GM12878 (cell line): Measurements from ENCODE around the gene DNTT. TPM values are rescaled to one million over a fixed set of nuclear protein-coding genes. Genes with fewer than 3 reads are reported as not detected.

Experiments used
- ATAC-seq: fragments of 200-7000 bp; cut with Tn5 transposase; 3 replicates; pipeline ENCODE4 v1.9.1; 2020; ENCODE audit warnings: mild to moderate bottlenecking, moderate library complexity
- BruUV-seq: library from RNA; stranded (reverse); fragments of 400-500 nt; replicated peaks from 2 replicates; lab custom pipeline; 2021; lab: Mats Ljungman, UMichigan
- CTCF ChIA-PET: fragments of 300-600 bp; sonication (Branson Sonifier 250); formaldehyde crosslinking; extraction: SDS; loops from one replicate; lab custom pipeline; 2021; ENCODE audit warnings: inconsistent platforms; lab: Yijun Ruan, JAX
- POLR2A ChIA-PET: fragments of 350-600 bp; formaldehyde crosslinking; extraction: SDS; loops from one replicate; lab custom pipeline; 2021; ENCODE audit warnings: inconsistent platforms; lab: Charles Lee
- RAD21 ChIA-PET: fragments of 300-600 bp; sonication (Branson Sonifier 250); formaldehyde crosslinking; loops from one replicate; lab custom pipeline; 2023; ENCODE audit warnings: antibody characterized with exemption; ENCODE audit not compliant: unreplicated experiment; lab: Charles Lee
- SMC1A ChIA-PET: fragments of 300-600 bp; sonication (Branson Sonifier 250); formaldehyde crosslinking; loops from one replicate; lab custom pipeline; 2023; ENCODE audit not compliant: unreplicated experiment, uncharacterized antibody; lab: Charles Lee
- DNase-seq: peaks from one replicate; pipeline ENCODE4 v3.0.0-alpha.2; 2011; ENCODE audit warnings: low read depth, low spot score
- FAIRE-seq: peaks from 3 replicates; lab custom pipeline; 2011; peaks lifted over from hg19 to GRCh38; lab: Jason Lieb, UNC
- H2AFZ ChIP-seq: 2 replicates; pipeline ENCODE4 v1.6.0; 2011; ENCODE audit warnings: low read depth, low read length, control low read depth; ENCODE audit not compliant: control insufficient read depth
- H3K27ac ChIP-seq: 2 replicates; pipeline ENCODE4 v1.5.1; 2011; ENCODE audit warnings: control low read depth; ENCODE audit not compliant: control insufficient read depth, insufficient read depth
- H3K27me3 ChIP-seq, 2 experiments: replicated peaks in 1 of 2; 2 replicates each; pipeline versions ENCODE4 v1.6.0 to v1.6.1; 2011; ENCODE audit warnings: low read length in 1 of 2; ENCODE audit not compliant: control insufficient read depth in 2 of 2, insufficient read depth in 2 of 2
- H3K36me3 ChIP-seq, 2 experiments: 2 replicates each; pipeline ENCODE4 v1.5.1; 2011; ENCODE audit warnings: low read length in 1 of 2; ENCODE audit not compliant: control insufficient read depth in 2 of 2, insufficient read depth in 2 of 2
- H3K4me1 ChIP-seq: 2 replicates; pipeline ENCODE4 v1.6.1; 2011; ENCODE audit warnings: mild to moderate bottlenecking, low read length, moderate library complexity, mixed read lengths; ENCODE audit not compliant: control insufficient read depth, insufficient read depth
- H3K4me2 ChIP-seq: 2 replicates; pipeline ENCODE4 v1.6.0; 2011; ENCODE audit warnings: control low read depth; ENCODE audit not compliant: control insufficient read depth, insufficient read depth
- H3K4me3 ChIP-seq: fragments of 200-600 bp; sonication (generic); 2 replicates; pipeline ENCODE4 v1.5.1; 2016
- H3K79me2 ChIP-seq: 2 replicates; pipeline ENCODE4 v1.6.0; 2011; ENCODE audit warnings: low read length; ENCODE audit not compliant: control insufficient read depth, insufficient read depth
- H3K9ac ChIP-seq: 2 replicates; pipeline ENCODE4 v1.8.0; 2011; ENCODE audit warnings: low read length, control low read depth, mixed read lengths; ENCODE audit not compliant: control insufficient read depth, insufficient read depth
- H3K9me3 ChIP-seq: replicated peaks from 3 replicates; pipeline ENCODE4 v1.5.1; 2011; ENCODE audit warnings: mild to moderate bottlenecking, low read length; ENCODE audit not compliant: control insufficient read depth, insufficient read depth
- H4K20me1 ChIP-seq: 2 replicates; pipeline ENCODE4 v1.6.0; 2011; ENCODE audit not compliant: control insufficient read depth, insufficient read depth
- ATF7 ChIP-seq: fragments of 450-650 bp; IDR thresholded peaks from 2 replicates; pipeline ENCODE4 v1.6.1; 2016; ENCODE audit warnings: low read depth, mild to moderate bottlenecking
- EP300 ChIP-seq, 2 experiments: fragments of 150-350 bp in 1 of 2; IDR thresholded peaks; 2 replicates each; pipeline ENCODE4 v1.6.1; 2011 to 2012; ENCODE audit warnings: low read depth in 2 of 2, low read length in 2 of 2, borderline replicate concordance in 1 of 2, improper control_type of control experiment in 1 of 2, inconsistent platforms in 1 of 2; ENCODE audit not compliant: control insufficient read depth in 1 of 2
- FOXK2 ChIP-seq: fragments of 450-650 bp; IDR thresholded peaks from 2 replicates; pipeline ENCODE4 v1.6.1; 2017; ENCODE audit warnings: mild to moderate bottlenecking, moderate library complexity
- HDAC6 ChIP-seq: fragments of 200-600 bp; sonication (generic); IDR thresholded peaks from one replicate; pipeline ENCODE4 v1.8.0; 2017; ENCODE audit warnings: antibody characterized with exemption; ENCODE audit not compliant: unreplicated experiment
- LARP7 ChIP-seq: fragments of 450-650 bp; IDR thresholded peaks from 2 replicates; pipeline ENCODE4 v1.6.1; 2017; ENCODE audit warnings: mild to moderate bottlenecking
- POLR2AphosphoS5 ChIP-seq: IDR thresholded peaks from 2 replicates; pipeline ENCODE4 v1.6.1; 2011; ENCODE audit warnings: mild to moderate bottlenecking, low read length, inconsistent platforms
- WGBS: methylation state at CpG from one replicate; pipeline ENCODE4 v1.1.6; 2016; ENCODE audit warnings: low lambda C conversion rate; ENCODE audit not compliant: insufficient replicate concordance, insufficient coverage; ENCODE audit errors: missing lambda C conversion rate; 5-methylcytosine and 5-hydroxymethylcytosine counted together
- in situ Hi-C: fragments of 300-500 bp; cut with MboI; formaldehyde crosslinking; loops from 9 replicates; pipeline ENCODE4 v1.14.3; 2018; ENCODE audit warnings: mixed read lengths
- intact Hi-C: fragments of 100-400 bp; cut with micrococcal nuclease; formaldehyde crosslinking; loops from one replicate; pipeline ENCODE4 v1.14.2; 2022; ENCODE audit not compliant: unreplicated experiment
- polyA plus RNA-seq, 11 experiments: library from polyadenylated mRNA; depleted of rRNA in 4 of 11; unstranded in 6 of 11; stranded (reverse) in 5 of 11; fragments of >200 nt; fragmentation: Nextera tagmentation in 4 of 11; fragmentation: Illumina TruSeq in 1 of 11; extraction: Ambion mirVana in 4 of 11; extraction: Trizol in 1 of 11; gene quantifications; 1 replicate in 1 of 11; 2 replicates in 10 of 11; pipeline versions ENCODE4 v1.2.1 to v1.2.3, GENCODE V29; 2011 to 2016; ENCODE audit warnings: inconsistent platforms in 2 of 11, missing spikeins in 2 of 11, low read depth in 1 of 11
- total RNA-seq, 4 experiments: library from RNA; depleted of rRNA in 3 of 4; stranded (reverse); fragments of >200 nt in 3 of 4; fragmentation: Illumina TruSeq in 1 of 4; extraction: Trizol in 1 of 4; gene quantifications; 2 replicates each; pipeline versions ENCODE4 v1.2.1 to v1.2.3, GENCODE V29; 2013 to 2021

The DNTT gene
- total and polyA plus RNA-seq, 10 of the 15 experiments (the other 5 are each of a cell fraction or from before 2014, with no cell fraction given), result 0.06 to 0.13 (median 0.09) TPM; not detected in 5

GRCh38 chr10:96266118-96266770, 38.0 kb upstream of the DNTT start:
- ChIA-PET RAD21 (interaction anchor here (1.2 to 19.3 kb wide), 7 partner anchors 16 to 36 kb away, joined by 4 to 362 read pairs (median 69); no protein-coding TSS in a partner anchor), POLR2A (interaction anchor here (1.0 to 3.8 kb wide), 8 partner anchors 14 to 37 kb away, joined by 5 to 26 read pairs (median 12); no protein-coding TSS in a partner anchor), CTCF (interaction anchor here (0.9 to 15.0 kb wide), 7 partner anchors 10 to 471 kb away, joined by 3 to 219 read pairs (median 9); no protein-coding TSS in a partner anchor), SMC1A (interaction anchor here (0.5 to 12.9 kb wide), 11 partner anchors 13 to 58 kb away, joined by 3 to 305 read pairs (median 15); no protein-coding TSS in a partner anchor)
- peak overlapping the region; percentile 93 for H3K9ac ChIP-seq
- no peak overlapping the region for H2AFZ ChIP-seq
- H3K4me3 ChIP-seq, result peak overlapping the region; percentile 89
- BruUV-seq, result no TSS peak
- H3K36me3 ChIP-seq, result peaks cover 5 to 14% of the 10 kb centered on the region in 2 experiments
- H3K4me2 ChIP-seq, result peak overlapping the region; percentile 85
- peak overlapping the region; percentile 98 for H3K27ac ChIP-seq
- H3K4me1 ChIP-seq, result peaks cover 22% of the 10 kb centered on the region
- DNase-seq (no peak), FAIRE-seq (no peak), ATAC-seq (no peak)
- peaks cover 100% of the 10 kb centered on the region for H3K79me2 ChIP-seq
- 90% methylated on average over 6 of the region's 6 CpGs for WGBS
- intact Hi-C loops, result loop anchor here (2.0 kb wide), 1 partner anchor 35 kb away; no protein-coding TSS in a partner anchor
- H4K20me1 ChIP-seq, result no peaks in the 10 kb centered on the region; the same call in 1 of the 2 replicates
- H3K27me3 ChIP-seq, result no peaks in the 10 kb centered on the region
- no peaks in the 10 kb centered on the region for H3K9me3 ChIP-seq
- TF ChIP-seq HDAC6 (no peak), ATF7 (no peak), FOXK2 (no peak), EP300 (IDR thresholded peaks at IDR 0.05; ENCODE audit: borderline replicate concordance in 1 of 2, control insufficient read depth in 1 of 2, low read depth in 2 of 2, low read length in 2 of 2) (no peak), POLR2AphosphoS5 (no peak), LARP7 (0 out of 2 replicates have a peak, but pooled peaks have one; percentile 22)
- in situ Hi-C loops, result no loop called here
